Measurements from ENCODE around the gene FXYD3.
"Not testable (repeated sequence)": the region's sequence is repeated elsewhere in the genome, so short reads cannot be mapped to it uniquely, and the experiment has no call there.

FXYD3 gene

DNA sequence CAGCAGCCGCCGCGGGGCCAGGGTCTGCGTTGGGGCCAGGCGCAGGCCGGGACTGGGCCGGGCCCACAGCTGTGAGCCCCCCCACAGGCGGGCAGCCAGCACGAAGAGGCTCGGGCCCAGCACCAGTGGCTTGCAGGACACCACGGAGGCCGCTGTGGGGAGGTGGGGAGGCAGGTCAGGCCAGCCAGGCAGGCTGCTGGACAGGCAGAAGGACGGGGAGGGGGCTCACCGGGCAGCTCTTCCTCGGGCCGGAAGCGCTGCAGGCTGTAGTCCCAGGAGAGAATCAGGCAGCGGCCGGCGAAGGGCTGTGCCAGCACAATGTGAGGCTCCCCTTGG, 11.0 kb downstream of the FXYD3 start:
- no peaks in the 10 kb centered on the region for H3K36me3 ChIP-seq (ENCODE audit: control insufficient read depth in 1 of 2, insufficient read depth in 2 of 2, low read depth in 1 of 2, low read length in 2 of 2)
- no peak overlapping the region for H3K18ac ChIP-seq (ENCODE audit: low read depth in 1 of 2, low read length in 2 of 2)
- no peak overlapping the region for H2BK15ac ChIP-seq (ENCODE audit: low read depth, poor library complexity, severe bottlenecking)

DNA sequence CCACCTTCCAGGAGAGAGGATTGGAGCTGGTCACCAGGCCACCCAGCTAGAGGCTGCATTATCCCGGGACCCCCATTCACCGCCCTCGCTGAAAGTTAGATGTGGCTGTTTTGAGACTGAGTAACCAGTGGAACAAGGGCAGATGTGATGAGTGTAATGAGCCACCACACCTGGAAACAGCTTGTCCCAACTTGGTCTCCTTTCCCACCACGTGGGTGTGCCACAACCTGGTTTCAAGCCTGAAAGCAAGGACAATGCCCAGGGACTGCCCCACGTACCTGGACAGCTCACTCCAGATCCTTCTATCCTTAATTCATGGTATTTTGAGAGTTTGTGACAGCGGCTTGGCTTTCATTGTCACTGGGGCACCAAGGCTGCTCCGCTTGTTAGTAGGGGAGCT, 12.2 kb downstream of the FXYD3 start:
- Histone ChIP-seq H2BK12ac (ENCODE audit: low read length in 2 of 2) (no peak overlapping the region), H3K14ac (ENCODE audit: low read length in 2 of 2) (no peak overlapping the region), H3K36me3 (ENCODE audit: control insufficient read depth in 1 of 2, insufficient read depth in 2 of 2, low read depth in 1 of 2, low read length in 2 of 2) (no peaks in the 10 kb centered on the region), H3K23ac (ENCODE audit: low read length in 2 of 2) (no peak overlapping the region), H3K18ac (ENCODE audit: low read depth in 1 of 2, low read length in 2 of 2) (no peak overlapping the region), H2BK15ac (ENCODE audit: low read depth, poor library complexity, severe bottlenecking) (no peak overlapping the region), H3K27me3 (ENCODE audit: control insufficient read depth in 1 of 2, insufficient read depth in 1 of 2, low read length in 2 of 2) (peaks cover 9 to 10% of the 10 kb centered on the region in 2 experiments), H3K9me3 (ENCODE audit: control insufficient read depth, low read length) (no peaks in the 10 kb centered on the region), H2AFZ (ENCODE audit: low read depth, low read length) (no peak overlapping the region), H3K27ac (ENCODE audit: low read length, poor library complexity, severe bottlenecking) (no peak overlapping the region), H2BK120ac (ENCODE audit: low read depth, low read length) (no peak overlapping the region), H3K9ac (ENCODE audit: low read length) (no peak overlapping the region), H3K4me2 (ENCODE audit: low read length, poor library complexity, severe bottlenecking) (no peak overlapping the region), H3K79me1 (replicated peaks; ENCODE audit: low read length, poor library complexity, severe bottlenecking) (no peaks in the 10 kb centered on the region), H3K4ac (ENCODE audit: low read depth in 1 of 2, low read length in 2 of 2) (no peak overlapping the region), H2BK5ac (ENCODE audit: low read depth, low read length, poor library complexity, severe bottlenecking) (no peak overlapping the region), H4K8ac (ENCODE audit: low read length) (no peak overlapping the region), H3K4me1 (ENCODE audit: control insufficient read depth, insufficient read depth, low read depth, low read length) (peaks cover under 1% of the 10 kb centered on the region), H4K91ac (ENCODE audit: low read length) (no peak overlapping the region), H2AK5ac (ENCODE audit: low read length, severe bottlenecking) (no peak overlapping the region), H3K4me3 (ENCODE audit: insufficient read depth in 1 of 2, low read depth in 1 of 2, low read length in 2 of 2) (no peak overlapping the region)
- no peak for DNase-seq
- 76% methylated on average over 4 of the region's 7 CpGs for WGBS

More for the DNA sequence above, 11.0 kb downstream of the FXYD3 start:
- WGBS, result 73% methylated on average over 19 of the region's 20 CpGs
- Histone ChIP-seq H2AFZ (ENCODE audit: low read depth, low read length) (no peak overlapping the region), H2BK5ac (ENCODE audit: low read depth, low read length, poor library complexity, severe bottlenecking) (no peak overlapping the region), H3K79me1 (replicated peaks; ENCODE audit: low read length, poor library complexity, severe bottlenecking) (no peaks in the 10 kb centered on the region), H4K91ac (ENCODE audit: low read length) (no peak overlapping the region), H3K27ac (ENCODE audit: low read length, poor library complexity, severe bottlenecking) (no peak overlapping the region), H3K9ac (ENCODE audit: low read length) (peak overlapping the region; percentile 11), H3K4me1 (ENCODE audit: control insufficient read depth, insufficient read depth, low read depth, low read length) (peaks cover 3% of the 10 kb centered on the region), H2BK120ac (ENCODE audit: low read depth, low read length) (no peak overlapping the region), H3K4me2 (ENCODE audit: low read length, poor library complexity, severe bottlenecking) (no peak overlapping the region), H3K23ac (ENCODE audit: low read length in 2 of 2) (no peak overlapping the region), H2AK5ac (ENCODE audit: low read length, severe bottlenecking) (no peak overlapping the region), H3K9me3 (ENCODE audit: control insufficient read depth, low read length) (no peaks in the 10 kb centered on the region), H3K27me3 (ENCODE audit: control insufficient read depth in 1 of 2, insufficient read depth in 1 of 2, low read length in 2 of 2) (peaks cover 9 to 10% of the 10 kb centered on the region in 2 experiments), H4K8ac (ENCODE audit: low read length) (no peak overlapping the region), H3K14ac (ENCODE audit: low read length in 2 of 2) (no peak overlapping the region), H3K4me3 (ENCODE audit: insufficient read depth in 1 of 2, low read depth in 1 of 2, low read length in 2 of 2) (no peak overlapping the region), H2BK12ac (ENCODE audit: low read length in 2 of 2) (no peak overlapping the region), H3K4ac (ENCODE audit: low read depth in 1 of 2, low read length in 2 of 2) (no peak overlapping the region)
- DNase-seq, result no peak

DNA sequence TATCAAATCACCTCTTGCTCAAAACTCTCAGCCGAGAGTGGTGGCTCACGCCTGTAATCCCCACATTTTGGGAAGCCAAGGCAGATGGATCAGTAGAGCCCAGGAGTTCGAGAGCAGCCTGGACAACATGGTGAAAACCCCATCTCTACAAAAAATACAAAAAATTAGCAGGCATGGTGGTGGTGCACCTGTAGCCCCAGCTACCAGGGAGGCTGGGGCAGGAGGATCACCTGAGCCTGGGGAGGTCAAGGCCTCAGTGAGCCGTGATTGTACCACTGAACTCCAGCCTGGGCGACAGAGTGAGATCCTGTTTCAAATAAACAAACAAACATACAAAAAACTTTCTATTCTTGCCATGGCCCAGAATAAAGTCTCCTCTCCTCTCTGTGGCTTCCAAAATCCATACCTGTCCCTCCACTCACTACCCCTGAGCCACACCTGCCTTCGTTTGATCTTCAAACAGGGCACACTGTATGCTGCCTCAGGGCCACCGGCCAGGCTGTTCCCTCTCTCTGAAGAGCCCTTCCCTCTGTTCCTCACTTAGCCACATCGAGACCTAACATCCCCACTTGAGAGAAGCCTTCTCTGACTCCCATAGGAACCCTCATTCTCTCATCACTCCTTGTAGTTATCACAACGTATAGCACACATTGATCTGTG, 12.9 kb downstream of the FXYD3 start:
- H3K18ac ChIP-seq (ENCODE audit: low read depth in 1 of 2, low read length in 2 of 2), result no peak overlapping the region
- no peak overlapping the region for H2AFZ ChIP-seq (ENCODE audit: low read depth, low read length)
- H3K27me3 ChIP-seq (ENCODE audit: control insufficient read depth in 1 of 2, insufficient read depth in 1 of 2, low read length in 2 of 2), result peaks cover 9 to 12% of the 10 kb centered on the region in 2 experiments
- H2BK120ac ChIP-seq (ENCODE audit: low read depth, low read length), result no peak overlapping the region
- no peak overlapping the region for H3K27ac ChIP-seq (ENCODE audit: low read length, poor library complexity, severe bottlenecking)
- no peak overlapping the region for H4K91ac ChIP-seq (ENCODE audit: low read length)
- no peak for DNase-seq
- H2BK5ac ChIP-seq (ENCODE audit: low read depth, low read length, poor library complexity, severe bottlenecking), result no peak overlapping the region
- no peak overlapping the region for H3K4me3 ChIP-seq (ENCODE audit: insufficient read depth in 1 of 2, low read depth in 1 of 2, low read length in 2 of 2)
- no peak overlapping the region for H2BK15ac ChIP-seq (ENCODE audit: low read depth, poor library complexity, severe bottlenecking)
- no peaks in the 10 kb centered on the region for H3K9me3 ChIP-seq (ENCODE audit: control insufficient read depth, low read length)
- H3K36me3 ChIP-seq (ENCODE audit: control insufficient read depth in 1 of 2, insufficient read depth in 2 of 2, low read depth in 1 of 2, low read length in 2 of 2), result no peaks in the 10 kb centered on the region
- no peak overlapping the region for H3K14ac ChIP-seq (ENCODE audit: low read length in 2 of 2)
- H3K9ac ChIP-seq (ENCODE audit: low read length), result no peak overlapping the region
- H3K4me2 ChIP-seq (ENCODE audit: low read length, poor library complexity, severe bottlenecking), result no peak overlapping the region
- H4K8ac ChIP-seq (ENCODE audit: low read length), result no peak overlapping the region
- no peak overlapping the region for H3K23ac ChIP-seq (ENCODE audit: low read length in 2 of 2)
- H3K4me1 ChIP-seq (ENCODE audit: control insufficient read depth, insufficient read depth, low read depth, low read length), result no peaks in the 10 kb centered on the region
- WGBS, result 80% methylated on average over 9 of the region's 9 CpGs
- no peaks in the 10 kb centered on the region for H3K79me1 ChIP-seq (replicated peaks; ENCODE audit: low read length, poor library complexity, severe bottlenecking)
- no peak overlapping the region for H2BK12ac ChIP-seq (ENCODE audit: low read length in 2 of 2)
- no peak overlapping the region for H3K4ac ChIP-seq (ENCODE audit: low read depth in 1 of 2, low read length in 2 of 2)
- H2AK5ac ChIP-seq (ENCODE audit: low read length, severe bottlenecking), result no peak overlapping the region

DNA sequence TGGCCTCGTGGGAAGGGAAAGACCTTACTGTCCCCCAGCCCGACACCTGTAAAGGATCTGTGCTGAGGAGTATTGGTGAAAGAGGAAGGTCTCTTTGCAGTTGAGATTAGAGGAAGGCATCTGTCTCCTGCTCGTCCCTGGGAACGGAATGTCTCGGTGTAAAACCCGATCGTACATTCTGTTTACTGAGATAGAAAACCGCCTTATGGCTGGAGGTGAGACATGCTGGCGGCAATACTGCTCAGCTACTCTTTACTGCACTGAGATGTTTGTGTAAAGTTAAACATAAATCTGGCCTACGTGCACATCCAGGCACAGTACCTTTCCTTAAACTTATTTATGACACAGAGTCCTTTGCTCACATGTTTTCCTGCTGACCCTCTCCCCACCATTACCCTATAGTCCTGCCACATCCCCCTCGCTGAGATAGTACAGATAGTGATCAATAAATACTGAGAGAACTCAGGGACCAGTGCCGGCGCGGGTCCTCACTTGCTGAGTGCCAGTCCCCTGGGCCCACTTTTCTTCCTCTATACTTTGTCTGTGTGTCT, 14.2 kb downstream of the FXYD3 start:
- not testable (repeated sequence) for H3K9ac ChIP-seq (ENCODE audit: low read length); H3K4me2 ChIP-seq (ENCODE audit: low read length, poor library complexity, severe bottlenecking); H2AFZ ChIP-seq (ENCODE audit: low read depth, low read length); H3K4me1 ChIP-seq (ENCODE audit: control insufficient read depth, insufficient read depth, low read depth, low read length); H3K14ac ChIP-seq (ENCODE audit: low read length in 2 of 2); H3K36me3 ChIP-seq (ENCODE audit: control insufficient read depth in 1 of 2, insufficient read depth in 2 of 2, low read depth in 1 of 2, low read length in 2 of 2); H3K79me1 ChIP-seq (replicated peaks; ENCODE audit: low read length, poor library complexity, severe bottlenecking); H2BK12ac ChIP-seq (ENCODE audit: low read length in 2 of 2); H3K27ac ChIP-seq (ENCODE audit: low read length, poor library complexity, severe bottlenecking); H4K8ac ChIP-seq (ENCODE audit: low read length); H3K9me3 ChIP-seq (ENCODE audit: control insufficient read depth, low read length); H4K91ac ChIP-seq (ENCODE audit: low read length); H3K4ac ChIP-seq (ENCODE audit: low read depth in 1 of 2, low read length in 2 of 2); H2BK15ac ChIP-seq (ENCODE audit: low read depth, poor library complexity, severe bottlenecking); H3K4me3 ChIP-seq (ENCODE audit: insufficient read depth in 1 of 2, low read depth in 1 of 2, low read length in 2 of 2); DNase-seq; H3K18ac ChIP-seq (ENCODE audit: low read depth in 1 of 2, low read length in 2 of 2); H2BK120ac ChIP-seq (ENCODE audit: low read depth, low read length); H2AK5ac ChIP-seq (ENCODE audit: low read length, severe bottlenecking); H3K23ac ChIP-seq (ENCODE audit: low read length in 2 of 2); H2BK5ac ChIP-seq (ENCODE audit: low read depth, low read length, poor library complexity, severe bottlenecking)
- H3K27me3 ChIP-seq (ENCODE audit: control insufficient read depth in 1 of 2, insufficient read depth in 1 of 2, low read length in 2 of 2), result peaks cover 9 to 16% of the 10 kb centered on the region in 2 experiments
- WGBS, result 65% methylated on average over 13 of the region's 14 CpGs

All from mesenchymal stem cell (in vitro differentiated cells and primary cell).